Activated naive CD4-positive, alpha-beta T cell treated with anti-CD3 and anti-CD28 coated beads, Interleukin-2, amount 10 ng/mL, durations not matched to agents 7 days and 5 days (primary cell): Measurements from ENCODE around the gene GGT6.
"Not testable (repeated sequence)": the region's sequence is repeated elsewhere in the genome, so short reads cannot be mapped to it uniquely, and the experiment has no call there.

Experiments used
- CTCF ChIA-PET: fragments of 350-600 bp; sonication (Branson Sonifier 250); formaldehyde crosslinking; loops from one replicate; lab custom pipeline; 2021; ENCODE audit warnings: antibody characterized with exemption; lab: Charles Lee
- DNase-seq: peaks from one replicate; pipeline ENCODE4 v3.0.0-alpha.2; 2020
- H3K27ac Mint-ChIP-seq: one replicate; pipeline ENCODE4 v1.8.0; 2021; ENCODE audit warnings: mild to moderate bottlenecking, moderate library complexity, mixed read lengths
- H3K27me3 Mint-ChIP-seq: one replicate; pipeline ENCODE4 v1.8.0; 2021; ENCODE audit warnings: mild to moderate bottlenecking, mixed read lengths
- H3K36me3 Mint-ChIP-seq: one replicate; pipeline ENCODE4 v1.8.0; 2021; ENCODE audit warnings: mixed read lengths
- H3K4me1 Mint-ChIP-seq: one replicate; pipeline ENCODE4 v1.8.0; 2021; ENCODE audit warnings: mixed read lengths
- H3K4me3 Mint-ChIP-seq: one replicate; pipeline ENCODE4 v1.8.0; 2021; ENCODE audit warnings: mild to moderate bottlenecking, moderate library complexity, mixed read lengths
- H3K9me3 Mint-ChIP-seq: one replicate; pipeline ENCODE4 v1.8.0; 2021; ENCODE audit warnings: mixed read lengths

The GGT6 gene

DNA sequence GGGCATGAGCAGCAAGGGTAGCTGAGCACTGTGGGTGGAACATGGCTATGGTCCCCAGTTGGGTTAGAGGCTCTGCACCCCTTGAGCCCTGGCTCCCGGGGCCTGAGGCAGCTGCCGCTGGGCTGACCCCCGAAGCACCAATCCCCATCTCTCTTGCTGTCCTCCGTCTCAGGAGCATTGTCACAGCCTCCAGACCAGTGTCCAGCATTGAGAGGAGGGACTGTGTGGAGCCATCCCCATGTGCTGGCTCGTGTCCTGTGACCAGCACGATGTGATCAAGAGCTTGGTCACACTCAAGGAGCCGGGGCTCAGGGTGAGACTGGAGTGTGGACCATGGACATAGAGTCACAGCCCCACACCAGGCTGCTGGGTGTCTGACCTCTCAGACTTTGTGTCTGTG, 26.8 kb upstream of the GGT6 start:
- no peaks in the 10 kb centered on the region for H3K36me3 Mint-ChIP-seq
- H3K4me1 Mint-ChIP-seq: peaks cover 7% of the 10 kb centered on the region
- H3K27me3 Mint-ChIP-seq: peaks cover 75% of the 10 kb centered on the region
- H3K9me3 Mint-ChIP-seq: no peaks in the 10 kb centered on the region
- H3K4me3 Mint-ChIP-seq: no peak overlapping the region
- CTCF ChIA-PET: interaction anchor here (1.1 kb wide), 1 partner anchor 20 kb away, joined by 4 read pairs; no protein-coding TSS in a partner anchor
- H3K27ac Mint-ChIP-seq: no peak overlapping the region
- DNase-seq: no peak

DNA sequence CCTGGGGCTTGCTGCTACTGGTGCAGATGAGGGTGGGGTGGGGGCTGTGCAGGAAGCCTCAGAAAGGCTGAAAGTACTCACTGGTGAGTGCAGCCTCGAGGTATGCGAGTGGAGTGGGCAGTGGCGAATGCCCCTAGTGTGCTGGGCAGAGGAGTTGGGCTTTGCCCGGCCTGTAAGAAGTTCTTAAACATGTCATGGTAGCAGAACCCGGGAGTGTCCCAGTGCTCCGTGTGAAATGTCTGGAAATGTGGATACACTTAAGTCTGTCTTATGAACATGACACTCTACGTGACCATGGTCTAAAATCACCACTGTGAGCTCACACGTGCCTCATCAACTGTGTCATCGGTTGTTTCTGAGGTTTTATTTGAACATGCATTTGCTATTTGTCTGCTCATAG, 25.7 kb upstream of the GGT6 start:
- CTCF ChIA-PET: interaction anchor here (0.7 to 1.1 kb wide), 2 partner anchors 9 to 19 kb away, joined by 3 to 4 read pairs; no protein-coding TSS in a partner anchor
- Mint-ChIP-seq H3K4me1 (peaks cover 7% of the 10 kb centered on the region), H3K27ac (no peak overlapping the region), H3K9me3 (no peaks in the 10 kb centered on the region), H3K4me3 (no peak overlapping the region), H3K27me3 (peaks cover 82% of the 10 kb centered on the region), H3K36me3 (no peaks in the 10 kb centered on the region)
- DNase-seq: no peak

DNA sequence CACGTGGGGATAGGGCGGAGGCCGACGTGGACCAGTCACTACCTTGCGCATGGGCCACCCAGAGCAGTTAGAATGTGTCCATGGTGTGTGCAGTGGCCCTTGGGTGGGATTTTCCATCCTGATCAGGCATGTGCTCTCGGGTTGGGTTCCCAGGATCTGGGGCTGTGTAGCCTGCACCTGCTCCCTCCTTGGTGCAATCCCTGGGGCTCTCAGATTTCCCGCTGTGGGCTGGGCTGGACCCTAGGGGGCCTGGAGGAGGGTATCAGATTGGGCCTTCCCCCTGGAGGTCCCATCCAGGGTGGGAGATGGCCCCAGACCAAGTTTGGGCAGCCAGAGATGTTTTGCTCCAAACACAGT, 25.2 kb upstream of the GGT6 start:
- DNase-seq: no peak
- CTCF ChIA-PET: no interaction called here
- Mint-ChIP-seq H3K27ac (no peak overlapping the region), H3K36me3 (no peaks in the 10 kb centered on the region), H3K27me3 (peaks cover 78% of the 10 kb centered on the region), H3K9me3 (no peaks in the 10 kb centered on the region), H3K4me1 (peaks cover 7% of the 10 kb centered on the region), H3K4me3 (no peak overlapping the region)

DNA sequence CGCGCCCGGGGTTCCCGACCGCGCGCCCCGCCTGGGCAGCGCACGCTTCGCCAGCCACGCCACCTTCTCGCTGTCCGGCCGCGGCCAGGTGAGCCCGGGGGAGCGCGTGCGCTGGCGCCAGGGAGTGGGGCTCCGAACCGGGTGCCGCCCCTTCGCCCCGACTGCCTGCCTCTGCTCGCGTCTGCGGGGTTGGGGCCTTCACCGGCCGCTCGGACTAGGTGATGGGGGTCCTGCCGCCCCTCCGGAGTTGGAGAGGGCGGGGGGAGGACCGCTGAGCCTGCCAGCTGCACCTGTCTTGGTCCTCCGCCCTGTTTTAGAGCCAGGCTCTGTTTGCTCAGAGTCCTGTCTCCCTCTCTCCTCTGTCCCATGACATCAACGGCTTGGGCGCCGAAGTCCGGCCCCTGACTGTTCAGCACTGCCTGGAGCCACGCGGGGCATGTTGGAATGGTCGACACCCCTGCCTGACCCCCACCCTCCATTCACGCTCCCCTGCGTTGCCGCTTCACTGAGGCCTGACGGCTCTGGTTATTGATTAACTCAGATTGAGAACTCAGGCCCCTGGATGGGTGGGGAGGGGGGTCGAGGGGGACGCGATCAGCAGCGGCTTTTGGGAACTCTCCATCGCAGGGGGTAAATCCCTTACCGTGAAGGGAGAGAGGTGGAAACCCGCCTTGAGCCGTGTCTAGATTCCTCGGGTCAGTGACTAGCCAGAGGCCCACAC, 24.7 kb upstream of the GGT6 start:
- H3K27me3 Mint-ChIP-seq: peaks cover 73% of the 10 kb centered on the region
- H3K9me3 Mint-ChIP-seq: no peaks in the 10 kb centered on the region
- DNase-seq: no peak
- H3K4me1 Mint-ChIP-seq: peaks cover 7% of the 10 kb centered on the region
- no peaks in the 10 kb centered on the region for H3K36me3 Mint-ChIP-seq
- H3K4me3 Mint-ChIP-seq: peak overlapping the region; percentile 38
- no peak overlapping the region for H3K27ac Mint-ChIP-seq
- CTCF ChIA-PET: no interaction called here

DNA sequence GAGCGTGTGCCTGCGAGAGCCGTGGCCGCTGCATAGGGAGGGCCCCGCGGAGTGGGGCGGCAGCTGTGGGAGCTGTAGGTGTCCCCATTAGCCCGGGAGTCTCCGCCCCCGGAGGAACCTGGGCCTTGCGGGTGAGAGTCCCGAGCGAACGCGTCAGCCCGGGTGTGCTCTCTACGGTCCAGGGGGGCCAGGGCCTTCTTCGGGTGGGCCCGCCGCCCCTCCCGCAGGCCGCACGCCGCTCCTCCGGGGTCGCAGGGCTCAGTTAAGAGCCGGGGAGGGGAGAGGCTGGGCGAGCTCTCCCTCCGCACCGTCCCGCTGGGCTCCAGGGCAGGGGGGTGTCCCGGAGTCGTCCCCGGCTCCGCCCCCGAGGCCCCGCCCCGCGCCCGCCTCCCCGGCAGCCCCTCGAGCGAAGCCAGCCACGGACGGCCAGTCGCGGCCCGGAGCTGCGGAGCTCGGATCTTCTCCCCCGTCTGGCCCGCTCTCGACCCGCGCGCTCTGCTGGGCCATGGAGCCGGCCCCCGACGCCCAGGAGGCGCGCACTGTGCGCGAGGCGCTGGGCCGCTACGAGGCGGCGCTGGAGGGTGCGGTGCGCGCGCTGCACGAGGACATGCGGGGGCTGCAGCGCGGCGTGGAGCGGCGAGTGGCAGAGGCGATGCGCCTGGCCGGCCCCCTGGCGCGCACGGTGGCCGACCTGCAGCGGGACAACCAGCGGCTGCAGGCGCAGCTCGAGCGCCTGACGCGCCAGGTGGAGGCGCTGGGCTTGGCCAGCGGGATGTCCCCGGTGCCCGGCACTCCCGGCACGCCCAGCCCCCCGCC, 23.9 kb upstream of the GGT6 start, which contains the start of gene SMTNL2:
SMTNL2 (plus strand) TSS at position 429 of the 816 bp plus-strand sequence; CDS start at position 506, 77 bp downstream.
- Mint-ChIP-seq H3K4me1 (peaks cover 7% of the 10 kb centered on the region), H3K27ac (no peak within 1 kb of the TSS), H3K9me3 (no peaks in the 10 kb centered on the region), H3K36me3 (no peaks in the 10 kb centered on the region), H3K4me3 (peak within 1 kb of the TSS; percentile 55), H3K27me3 (peaks cover 71% of the 10 kb centered on the region)
- DNase-seq: peak; percentile 37
- CTCF ChIA-PET: no interaction called here

DNA sequence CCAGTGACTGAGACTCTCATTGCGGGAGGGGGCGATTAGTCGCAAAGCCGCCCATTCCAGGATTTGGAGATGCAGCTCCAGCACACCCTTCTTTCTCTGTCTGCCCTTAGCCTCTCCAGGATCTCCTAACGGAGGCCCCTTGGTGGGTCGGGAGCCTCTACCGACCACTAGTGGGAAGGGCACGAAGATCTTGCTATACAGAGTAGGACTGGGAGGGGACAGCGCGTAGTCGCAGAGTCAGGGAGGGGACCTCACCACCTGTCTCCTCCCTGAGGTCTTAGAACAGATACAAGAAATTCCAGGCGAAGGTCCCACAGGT, 23.4 kb upstream of the GGT6 start:
- peaks cover 66% of the 10 kb centered on the region for H3K27me3 Mint-ChIP-seq
- peak; percentile 40 for DNase-seq
- H3K36me3 Mint-ChIP-seq: no peaks in the 10 kb centered on the region
- no peaks in the 10 kb centered on the region for H3K9me3 Mint-ChIP-seq
- CTCF ChIA-PET: no interaction called here
- H3K4me3 Mint-ChIP-seq: peak overlapping the region; percentile 55
- H3K27ac Mint-ChIP-seq: no peak overlapping the region
- H3K4me1 Mint-ChIP-seq: peaks cover 7% of the 10 kb centered on the region

DNA sequence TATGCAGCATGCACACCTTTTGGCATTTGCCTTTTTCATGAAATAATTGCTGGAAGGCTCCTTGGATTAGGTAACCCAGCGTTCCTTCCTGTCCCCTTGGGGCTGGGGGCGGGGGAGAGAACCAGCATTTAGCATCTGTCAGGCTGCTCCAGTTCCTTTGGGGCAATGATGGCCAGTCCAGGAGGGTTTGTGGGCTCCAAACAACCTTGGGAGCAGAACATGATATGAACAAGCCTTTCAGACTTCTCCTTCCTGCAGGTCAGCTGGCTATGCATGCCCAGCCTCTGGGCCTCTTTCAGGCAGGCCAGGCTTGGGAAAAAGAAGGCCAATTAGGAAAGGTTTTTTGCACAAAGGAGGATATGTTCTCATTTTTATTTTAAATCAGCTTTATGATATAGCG, 22.8 kb upstream of the GGT6 start:
- Mint-ChIP-seq H3K9me3 (no peaks in the 10 kb centered on the region), H3K4me3 (no peak overlapping the region), H3K27me3 (peaks cover 62% of the 10 kb centered on the region), H3K4me1 (peaks cover 7% of the 10 kb centered on the region), H3K36me3 (no peaks in the 10 kb centered on the region), H3K27ac (no peak overlapping the region)
- CTCF ChIA-PET: no interaction called here
- no peak for DNase-seq

DNA sequence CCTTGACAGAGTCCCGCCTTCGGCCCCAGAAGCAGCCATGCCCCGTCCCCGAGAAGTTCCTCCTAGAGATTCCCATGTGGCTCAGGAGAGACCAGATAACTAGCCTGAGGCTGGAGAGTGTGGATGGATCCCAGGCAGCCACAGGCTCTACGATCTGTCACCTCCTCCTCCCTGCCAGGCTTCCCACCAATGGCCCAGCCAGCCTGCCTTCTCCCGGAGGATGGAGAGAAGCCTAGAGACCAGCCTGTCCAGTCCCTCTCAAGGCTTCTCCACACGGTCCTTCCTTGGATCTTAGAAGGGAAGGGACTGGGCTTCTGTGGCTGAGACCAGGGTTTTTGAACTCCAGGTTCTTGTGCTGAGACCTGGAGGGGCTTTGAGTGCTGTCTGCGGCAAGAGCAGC, 22.3 kb upstream of the GGT6 start:
- Mint-ChIP-seq H3K36me3 (no peaks in the 10 kb centered on the region), H3K27ac (no peak overlapping the region), H3K4me1 (peaks cover 7% of the 10 kb centered on the region), H3K9me3 (no peaks in the 10 kb centered on the region), H3K27me3 (peaks cover 59% of the 10 kb centered on the region), H3K4me3 (no peak overlapping the region)
- CTCF ChIA-PET: no interaction called here
- DNase-seq: no peak

DNA sequence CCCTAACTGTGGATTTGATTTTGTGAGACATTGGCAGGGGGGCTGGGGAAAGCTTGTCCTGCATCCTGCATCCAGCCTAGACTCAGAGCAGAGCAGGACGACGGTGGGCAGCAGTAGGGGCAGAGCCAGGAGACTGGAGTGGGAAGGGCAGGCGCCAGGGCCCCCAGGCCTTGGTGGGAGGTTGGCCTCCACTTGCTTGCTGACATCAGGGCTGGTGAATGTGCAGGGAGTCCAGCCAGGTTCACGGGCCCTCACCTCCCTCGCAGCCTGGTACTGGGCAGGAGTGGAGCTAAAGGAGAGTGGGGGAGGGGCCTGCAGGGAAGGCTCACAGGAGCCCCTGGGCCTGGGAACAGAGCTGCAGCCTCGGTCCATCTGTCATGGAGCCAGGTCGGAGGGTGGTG, 21.7 kb upstream of the GGT6 start:
- Mint-ChIP-seq H3K27me3 (peaks cover 58% of the 10 kb centered on the region), H3K4me3 (no peak overlapping the region), H3K36me3 (no peaks in the 10 kb centered on the region), H3K4me1 (peaks cover 7% of the 10 kb centered on the region), H3K9me3 (no peaks in the 10 kb centered on the region), H3K27ac (no peak overlapping the region)
- no peak for DNase-seq
- CTCF ChIA-PET: no interaction called here

DNA sequence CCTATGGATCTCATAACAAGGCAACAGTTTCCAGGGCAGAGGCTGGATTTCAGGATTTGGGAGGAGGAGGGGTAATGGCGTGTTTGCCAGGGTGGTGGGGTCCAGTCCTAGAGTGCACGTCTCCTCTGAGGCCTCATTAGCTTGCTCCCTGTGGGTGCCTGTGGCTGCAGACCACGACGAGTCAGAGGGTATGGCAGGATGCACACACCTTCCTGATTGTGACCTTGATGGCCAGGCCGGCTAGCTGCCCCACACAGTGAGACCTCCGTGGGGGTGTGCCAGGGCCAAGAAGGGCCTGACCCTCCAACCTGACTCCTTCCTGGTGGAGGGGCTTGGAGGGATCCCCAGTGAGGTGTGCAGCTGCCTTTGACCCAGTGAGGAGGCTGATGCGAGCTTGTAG, 19.9 kb upstream of the GGT6 start:
- CTCF ChIA-PET: no interaction called here
- no peaks in the 10 kb centered on the region for H3K9me3 Mint-ChIP-seq
- DNase-seq: no peak
- no peak overlapping the region for H3K4me3 Mint-ChIP-seq
- peaks cover 7% of the 10 kb centered on the region for H3K4me1 Mint-ChIP-seq
- no peak overlapping the region for H3K27ac Mint-ChIP-seq
- H3K27me3 Mint-ChIP-seq: peaks cover 48% of the 10 kb centered on the region
- H3K36me3 Mint-ChIP-seq: no peaks in the 10 kb centered on the region

DNA sequence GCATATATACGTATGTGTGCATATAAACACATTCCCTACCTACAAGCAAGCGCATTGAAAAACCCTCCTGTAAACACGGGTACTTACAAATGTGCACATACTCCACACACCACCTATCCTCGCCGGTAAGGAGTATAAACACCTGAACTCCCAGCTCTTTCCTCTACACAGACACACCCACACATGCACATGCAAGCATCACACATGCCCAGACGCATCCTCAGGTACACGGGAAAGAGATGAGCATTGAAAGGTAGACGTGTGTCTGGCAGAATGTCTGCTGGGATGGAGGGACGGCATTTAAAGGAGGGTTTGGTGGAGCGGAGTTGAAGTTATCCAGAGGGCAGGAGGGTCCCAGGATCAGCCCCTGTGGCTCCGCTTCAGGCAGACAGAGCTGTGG, 19.3 kb upstream of the GGT6 start:
- no peaks in the 10 kb centered on the region for H3K36me3 Mint-ChIP-seq
- CTCF ChIA-PET: no interaction called here
- no peak for DNase-seq
- H3K27me3 Mint-ChIP-seq: peaks cover 48% of the 10 kb centered on the region
- no peak overlapping the region for H3K4me3 Mint-ChIP-seq
- no peak overlapping the region for H3K27ac Mint-ChIP-seq
- H3K4me1 Mint-ChIP-seq: peaks cover 5% of the 10 kb centered on the region
- no peaks in the 10 kb centered on the region for H3K9me3 Mint-ChIP-seq

DNA sequence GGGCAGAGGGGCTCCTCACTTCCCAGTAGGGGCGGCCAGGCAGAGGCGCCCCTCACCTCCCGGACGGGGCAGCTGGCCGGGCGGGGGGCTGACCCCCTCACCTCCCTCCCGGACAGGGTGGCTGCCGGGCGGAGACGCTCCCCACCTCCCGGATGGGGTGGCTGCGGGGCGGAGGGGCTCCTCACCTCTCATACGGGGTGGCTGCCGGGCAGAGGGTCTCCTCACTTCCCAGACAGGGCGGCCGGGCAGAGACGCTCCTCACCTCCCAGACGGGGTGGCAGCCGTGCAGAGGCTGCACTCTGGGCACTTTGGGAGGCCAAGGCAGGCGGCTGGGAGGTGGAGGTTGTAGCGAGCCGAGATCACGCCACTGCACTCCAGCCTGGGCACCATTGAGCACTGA, 18.0 kb upstream of the GGT6 start:
- H3K27ac Mint-ChIP-seq, H3K36me3 Mint-ChIP-seq, H3K4me3 Mint-ChIP-seq, H3K4me1 Mint-ChIP-seq, DNase-seq, CTCF ChIA-PET, H3K9me3 Mint-ChIP-seq: not testable (repeated sequence)
- peaks cover 47% of the 10 kb centered on the region for H3K27me3 Mint-ChIP-seq

DNA sequence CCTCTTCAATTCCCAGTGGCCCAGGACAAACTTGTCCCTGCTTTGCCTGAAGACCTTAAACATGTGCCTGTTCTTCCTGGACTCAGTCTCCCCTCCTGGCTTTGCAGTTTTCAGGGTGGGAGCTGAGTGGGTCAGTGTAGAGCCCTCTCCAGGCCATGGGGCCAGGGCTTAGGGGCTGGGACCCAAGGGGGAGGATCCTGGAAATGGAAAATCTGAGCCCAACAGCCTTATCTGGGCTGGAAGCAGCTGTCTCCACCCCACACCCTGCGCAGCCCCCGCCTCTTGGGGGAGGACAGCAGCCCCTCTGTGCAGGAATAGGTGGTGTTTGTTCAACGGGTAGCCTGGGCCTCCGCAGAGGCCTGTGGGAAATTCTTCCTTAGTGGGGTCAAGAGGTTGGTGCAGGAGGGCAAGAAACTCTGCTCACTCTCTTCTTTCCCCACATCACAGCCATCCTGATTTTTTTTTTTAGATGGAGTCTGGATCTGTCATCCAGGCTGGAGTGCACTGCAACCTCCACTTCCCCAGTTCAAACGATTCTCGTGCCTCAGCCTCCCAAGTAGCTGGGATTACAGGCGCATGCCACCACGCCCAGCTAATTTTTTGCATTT, 17.1 kb upstream of the GGT6 start:
- CTCF ChIA-PET: interaction anchor here (3.0 kb wide), 1 partner anchor 10 kb away, joined by 14 read pairs; no protein-coding TSS in a partner anchor
- no peaks in the 10 kb centered on the region for H3K9me3 Mint-ChIP-seq
- no peak for DNase-seq
- no peak overlapping the region for H3K4me3 Mint-ChIP-seq
- H3K4me1 Mint-ChIP-seq: peaks cover 11% of the 10 kb centered on the region
- H3K36me3 Mint-ChIP-seq: no peaks in the 10 kb centered on the region
- H3K27ac Mint-ChIP-seq: no peak overlapping the region
- H3K27me3 Mint-ChIP-seq: peaks cover 38% of the 10 kb centered on the region

DNA sequence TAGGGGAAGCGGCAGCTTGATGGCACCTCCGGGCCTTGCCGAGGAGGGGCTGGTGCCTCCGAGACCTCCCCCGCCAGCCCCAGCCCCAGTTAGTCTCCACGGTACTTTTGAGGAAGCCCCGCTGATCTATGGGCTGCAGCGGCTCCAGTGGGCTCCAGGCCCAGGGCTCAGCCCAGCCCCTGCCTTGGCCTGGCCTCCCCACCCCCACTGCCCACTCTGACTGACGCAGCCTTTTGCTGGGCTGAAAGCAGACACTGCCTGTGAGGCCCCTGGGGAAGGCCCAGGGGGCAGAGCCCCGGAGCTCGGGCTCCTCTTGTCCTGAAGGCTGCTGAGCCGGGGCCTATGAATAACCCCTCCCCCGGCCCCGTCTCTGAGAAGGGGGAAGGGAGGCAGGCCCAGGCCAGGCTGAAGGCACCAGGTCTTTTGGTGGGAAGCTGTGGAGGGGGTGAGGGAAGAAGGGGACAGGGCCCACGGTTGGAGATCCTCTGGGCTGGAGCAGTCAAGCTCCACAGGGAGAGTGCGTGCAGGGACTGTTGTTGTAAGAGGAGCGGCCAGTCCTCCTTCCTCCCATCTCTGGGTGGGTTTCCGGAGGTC, 16.4 kb upstream of the GGT6 start:
- no peak overlapping the region for H3K4me3 Mint-ChIP-seq
- no peak overlapping the region for H3K27ac Mint-ChIP-seq
- H3K27me3 Mint-ChIP-seq: peaks cover 31% of the 10 kb centered on the region
- no peaks in the 10 kb centered on the region for H3K9me3 Mint-ChIP-seq
- peaks cover 11% of the 10 kb centered on the region for H3K4me1 Mint-ChIP-seq
- no peaks in the 10 kb centered on the region for H3K36me3 Mint-ChIP-seq
- CTCF ChIA-PET: interaction anchor here (3.0 kb wide), 1 partner anchor 10 kb away, joined by 14 read pairs; no protein-coding TSS in a partner anchor
- no peak for DNase-seq
